Type B pancreatic cell (in vitro differentiated cells): ENCODE measurements around the gene MED22. TPM values are rescaled to one million over a fixed set of nuclear protein-coding genes. Genes with fewer than 3 reads are reported as not detected.

Experiments
- DNase-seq: peaks from one replicate; pipeline ENCODE4 v3.0.0; 2021; ENCODE audit warnings: mixed read lengths; ENCODE audit not compliant: unreplicated experiment; ENCODE audit errors: extremely low spot score
- H3K27ac Mint-ChIP-seq: 2 replicates; pipeline ENCODE4 v1.8.0; 2021; ENCODE audit warnings: mild to moderate bottlenecking, mixed read lengths
- H3K27me3 Mint-ChIP-seq: 2 replicates; pipeline ENCODE4 v1.8.0; 2021; ENCODE audit warnings: mixed read lengths
- H3K36me3 Mint-ChIP-seq: 2 replicates; pipeline ENCODE4 v1.8.0; 2021; ENCODE audit warnings: mixed read lengths
- H3K4me1 Mint-ChIP-seq: one replicate; pipeline ENCODE4 v1.8.0; 2021; ENCODE audit warnings: mixed read lengths; ENCODE audit not compliant: unreplicated experiment
- H3K4me3 Mint-ChIP-seq: 2 replicates; pipeline ENCODE4 v1.8.0; 2021; ENCODE audit warnings: mild to moderate bottlenecking, mixed read lengths
- H3K9me3 Mint-ChIP-seq: 2 replicates; pipeline ENCODE4 v1.8.0; 2021; ENCODE audit warnings: mixed read lengths
- total RNA-seq: library from RNA; stranded (reverse); gene quantifications from 2 replicates; pipeline ENCODE4 v1.2.1, GENCODE V29; 2021; ENCODE audit warnings: low replicate concordance
- TF ChIP-seq, protein P1 (sequence below): fragments of 200-600 bp; sonication (generic); conservative IDR thresholded peaks from 2 replicates; pipeline ENCODE4 v1.5.0; 2021; ENCODE audit warnings: antibody characterized with exemption, mild to moderate bottlenecking

The MED22 gene
- total RNA-seq, 1 donor from 2014 or later: 38.2 TPM

DNA sequence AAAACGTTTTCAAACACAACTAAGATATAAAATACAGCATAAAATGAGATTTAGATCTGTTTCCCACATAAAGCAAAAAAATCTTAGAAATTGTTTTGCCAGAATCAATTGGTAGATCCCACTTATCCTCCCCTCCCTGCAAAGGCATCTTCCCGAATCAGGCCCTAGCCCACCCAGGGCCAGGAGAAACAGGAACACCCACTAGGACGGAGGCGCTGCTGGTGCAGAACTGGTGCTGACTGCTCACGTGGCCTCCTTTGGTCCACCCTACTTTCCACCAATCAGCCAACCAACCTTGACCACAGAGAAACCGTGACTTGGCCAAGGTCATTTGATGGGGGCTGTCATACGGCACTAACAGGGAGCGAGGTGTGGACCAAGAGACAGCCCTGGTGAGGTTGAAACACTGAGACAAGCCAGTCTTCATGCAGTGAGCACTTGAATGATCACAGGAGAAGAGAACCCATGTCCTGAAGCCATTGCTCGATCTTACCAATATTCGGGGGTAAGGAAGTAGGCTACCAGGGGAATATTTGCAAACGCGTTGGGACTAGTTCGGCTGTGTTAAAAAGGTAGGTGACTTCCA, 13.7 kb upstream of the MED22 start:
- Mint-ChIP-seq H3K4me1 (peaks cover 15% of the 10 kb centered on the region), H3K27ac (peak overlapping the region; percentile 67), H3K27me3 (no peaks in the 10 kb centered on the region), H3K9me3 (no peaks in the 10 kb centered on the region), H3K4me3 (no peak overlapping the region), H3K36me3 (peaks cover 7% of the 10 kb centered on the region)
- TF ChIP-seq, protein P1, sequence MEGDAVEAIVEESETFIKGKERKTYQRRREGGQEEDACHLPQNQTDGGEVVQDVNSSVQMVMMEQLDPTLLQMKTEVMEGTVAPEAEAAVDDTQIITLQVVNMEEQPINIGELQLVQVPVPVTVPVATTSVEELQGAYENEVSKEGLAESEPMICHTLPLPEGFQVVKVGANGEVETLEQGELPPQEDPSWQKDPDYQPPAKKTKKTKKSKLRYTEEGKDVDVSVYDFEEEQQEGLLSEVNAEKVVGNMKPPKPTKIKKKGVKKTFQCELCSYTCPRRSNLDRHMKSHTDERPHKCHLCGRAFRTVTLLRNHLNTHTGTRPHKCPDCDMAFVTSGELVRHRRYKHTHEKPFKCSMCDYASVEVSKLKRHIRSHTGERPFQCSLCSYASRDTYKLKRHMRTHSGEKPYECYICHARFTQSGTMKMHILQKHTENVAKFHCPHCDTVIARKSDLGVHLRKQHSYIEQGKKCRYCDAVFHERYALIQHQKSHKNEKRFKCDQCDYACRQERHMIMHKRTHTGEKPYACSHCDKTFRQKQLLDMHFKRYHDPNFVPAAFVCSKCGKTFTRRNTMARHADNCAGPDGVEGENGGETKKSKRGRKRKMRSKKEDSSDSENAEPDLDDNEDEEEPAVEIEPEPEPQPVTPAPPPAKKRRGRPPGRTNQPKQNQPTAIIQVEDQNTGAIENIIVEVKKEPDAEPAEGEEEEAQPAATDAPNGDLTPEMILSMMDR: no peak
- DNase-seq: no peak

DNA sequence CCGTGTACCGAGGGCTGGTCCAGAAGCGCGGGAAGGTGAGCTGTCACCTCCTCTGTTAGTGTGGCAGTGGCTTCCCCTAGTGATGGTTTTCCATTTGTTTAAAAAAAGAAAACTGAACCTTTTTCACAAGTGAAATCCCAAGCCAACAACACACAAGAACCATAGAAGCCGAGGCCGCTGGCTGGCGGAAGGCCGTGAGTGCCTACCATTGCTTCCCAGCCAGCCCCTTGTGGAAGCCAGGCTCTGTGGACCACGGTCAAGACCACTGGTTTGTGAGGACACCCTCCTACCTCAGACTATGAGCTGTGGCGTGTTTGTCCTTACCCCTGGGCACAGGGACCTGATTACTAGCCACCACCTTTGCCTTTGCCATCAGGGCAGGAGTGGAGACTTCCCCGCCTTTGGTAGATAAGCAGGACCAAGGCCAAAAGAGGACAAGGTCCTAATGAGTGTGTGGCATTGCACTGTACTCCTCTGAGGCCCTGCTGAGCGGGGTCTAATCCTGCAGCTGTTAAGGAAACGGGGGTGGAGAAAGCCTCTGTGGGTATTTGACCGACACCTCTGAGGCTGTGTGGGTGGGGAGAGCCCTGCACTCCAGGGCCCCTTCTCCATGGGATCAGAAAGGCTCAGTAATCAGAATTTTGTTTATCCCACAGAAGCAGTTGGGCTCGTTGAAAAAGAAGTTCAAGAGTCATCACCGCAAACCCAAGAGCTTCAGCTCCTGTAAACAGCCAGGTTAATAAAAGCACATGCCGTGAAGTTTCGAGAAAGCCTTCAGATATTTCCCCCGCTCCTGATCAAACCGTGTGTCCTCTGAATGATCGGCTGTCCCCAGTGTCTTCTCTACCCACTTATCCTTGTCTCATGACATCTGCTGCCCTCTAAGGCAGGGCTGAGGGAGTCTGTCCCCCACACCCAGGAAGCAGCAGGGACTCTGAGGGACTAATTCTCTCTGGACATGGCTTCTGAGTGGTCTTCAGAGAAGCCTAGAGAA, 12.8 kb upstream of the MED22 start:
- Mint-ChIP-seq H3K27ac (peak overlapping the region; percentile 72), H3K27me3 (no peaks in the 10 kb centered on the region), H3K4me3 (no peak overlapping the region), H3K36me3 (peaks cover 7% of the 10 kb centered on the region), H3K4me1 (peaks cover 15% of the 10 kb centered on the region), H3K9me3 (no peaks in the 10 kb centered on the region)
- DNase-seq: no peak
- TF ChIP-seq, protein P1: no peak

DNA sequence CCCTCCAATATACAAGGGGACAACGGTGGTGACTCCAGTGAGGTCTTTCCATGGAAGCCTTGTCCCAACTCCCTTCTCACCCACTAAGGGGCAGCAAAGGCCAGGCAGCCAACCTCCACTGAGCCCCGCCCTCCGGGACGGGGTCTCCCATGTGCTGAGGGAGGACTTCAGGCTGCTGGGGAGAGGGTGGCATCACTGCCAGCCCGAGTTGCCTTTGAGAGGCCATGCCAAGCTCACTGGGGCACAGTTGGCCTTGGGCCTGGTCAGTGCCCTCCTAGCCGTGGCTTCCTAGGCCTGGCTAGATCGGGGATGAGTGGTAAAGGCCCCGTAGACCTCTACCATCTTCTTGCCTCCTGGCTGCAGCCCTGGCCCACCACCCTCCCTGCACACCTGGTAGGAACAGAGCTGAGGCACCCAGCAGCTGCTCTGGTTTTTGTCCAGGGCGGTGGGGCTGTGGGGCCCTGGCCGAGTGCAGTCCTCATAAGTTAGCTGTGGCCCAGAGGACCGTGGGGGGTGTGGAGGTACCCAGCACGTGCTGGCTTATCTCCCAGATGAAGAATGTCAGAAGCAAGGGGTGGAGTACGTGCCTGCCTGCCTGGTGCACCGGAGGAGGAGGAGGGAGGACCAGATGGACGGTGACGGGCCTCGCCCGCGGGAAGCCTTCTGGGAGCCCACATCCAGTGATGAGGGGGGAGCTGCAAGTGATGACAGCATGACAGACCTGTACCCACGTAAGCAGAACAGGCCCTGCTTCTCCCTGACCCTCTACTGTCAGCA, 11.7 kb upstream of the MED22 start:
- Mint-ChIP-seq H3K36me3 (peaks cover 7% of the 10 kb centered on the region), H3K9me3 (no peaks in the 10 kb centered on the region), H3K4me3 (peak overlapping the region; percentile 41), H3K4me1 (peaks cover 15% of the 10 kb centered on the region), H3K27me3 (no peaks in the 10 kb centered on the region), H3K27ac (peak overlapping the region; percentile 72)
- no peak for DNase-seq
- TF ChIP-seq, protein P1: peak; percentile 49

DNA sequence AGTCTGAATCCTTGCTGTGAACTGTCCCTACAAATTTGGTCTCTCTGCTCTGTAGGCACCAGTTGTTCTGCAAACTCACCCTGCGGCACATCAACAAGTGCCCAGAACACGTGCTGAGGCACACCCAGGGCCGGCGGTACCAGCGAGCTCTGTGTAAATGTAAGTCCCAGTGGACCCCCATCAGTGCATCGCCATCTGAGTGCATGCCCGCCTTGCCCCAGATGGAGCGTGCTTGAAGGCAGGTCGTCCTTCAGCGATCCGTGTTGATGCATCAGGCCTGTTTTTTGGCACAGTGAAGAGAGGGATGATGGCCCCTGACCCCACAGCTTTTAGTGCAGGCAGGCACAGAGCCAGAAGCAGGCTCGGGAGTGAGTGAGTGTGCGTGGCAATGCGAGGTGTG, 9.7 kb upstream of the MED22 start:
- peak overlapping the region; percentile 84 for H3K4me3 Mint-ChIP-seq
- peak overlapping the region; percentile 43 for H3K27ac Mint-ChIP-seq
- H3K9me3 Mint-ChIP-seq: no peaks in the 10 kb centered on the region
- H3K27me3 Mint-ChIP-seq: no peaks in the 10 kb centered on the region
- H3K4me1 Mint-ChIP-seq: peaks cover 10% of the 10 kb centered on the region
- no peak for DNase-seq
- TF ChIP-seq, protein P1: no peak
- peaks cover 3% of the 10 kb centered on the region for H3K36me3 Mint-ChIP-seq

DNA sequence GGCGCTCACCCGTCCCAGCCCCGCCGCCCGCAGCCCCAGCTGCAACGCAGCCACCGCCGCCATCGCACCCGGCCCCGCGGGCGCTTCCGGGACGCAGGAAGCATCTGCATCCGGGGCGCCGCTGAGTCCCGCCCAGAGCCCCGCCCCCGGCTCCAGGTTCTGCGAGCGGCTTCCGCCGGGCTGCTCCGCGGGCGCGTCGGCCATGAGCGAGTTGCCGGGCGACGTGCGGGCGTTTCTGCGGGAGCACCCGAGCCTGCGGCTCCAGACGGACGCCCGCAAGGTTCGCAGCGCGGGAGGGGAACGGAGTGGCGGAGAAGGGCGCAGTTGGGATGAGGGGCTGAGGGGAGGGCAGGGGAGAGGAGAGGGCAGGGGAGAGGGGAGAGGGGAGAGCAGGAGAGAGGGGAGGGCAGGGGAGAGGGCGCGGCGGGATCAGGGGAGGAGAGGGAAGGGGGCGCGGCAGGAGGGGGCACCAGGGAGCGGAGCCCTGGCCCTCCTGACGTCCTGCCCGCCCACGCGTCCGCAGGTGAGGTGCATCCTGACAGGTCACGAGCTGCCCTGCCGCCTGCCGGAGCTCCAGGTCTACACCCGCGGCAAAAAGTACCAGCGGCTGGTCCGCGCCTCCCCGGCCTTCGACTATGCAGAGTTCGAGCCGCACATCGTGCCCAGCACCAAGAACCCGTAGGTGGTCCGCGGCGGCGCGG, 8.6 kb upstream of the MED22 start, which contains the start of the genes SURF1 and SURF2:
Gene SURF1 (minus strand): TSS at position 97 of the 701 bp plus-strand sequence. CDS start 34 bp downstream, at position 63.
Gene SURF2 (plus strand): TSS at position 160 of the 701 bp plus-strand sequence. CDS start 43 bp downstream, at position 203.
- TF ChIP-seq, protein P1: peak; percentile 24
- DNase-seq: peak; percentile 86
- Mint-ChIP-seq H3K9me3 (no peaks in the 10 kb centered on the region), H3K4me1 (peaks cover 10% of the 10 kb centered on the region), H3K27ac (peak within 1 kb of the TSS; percentile 89), H3K27me3 (no peaks in the 10 kb centered on the region), H3K36me3 (peaks cover 7% of the 10 kb centered on the region), H3K4me3 (peak within 1 kb of the TSS; percentile 93)
